Heart left ventricle (tissue), 13 donors: ENCODE results near the gene ISL2.

Experiments used
- CTCF ChIP-seq, 12 donors: fragments of 200-600 bp; sonication (generic) in 4 of 12; IDR thresholded peaks; one replicate each; pipeline versions ENCODE4 v1.5.0 to v1.8.0; 2018 to 2022; ENCODE audit warnings: antibody characterized with exemption in 12 of 12, mild to moderate bottlenecking in 5 of 12
- POLR2A ChIP-seq, 2 donors: fragments of 450-650 bp; IDR thresholded peaks; one replicate each; pipeline ENCODE4 v1.6.1; 2017; ENCODE audit warnings: antibody characterized with exemption in 2 of 2, mild to moderate bottlenecking in 2 of 2, moderate library complexity in 2 of 2
- donor health status: ischemic (EF 13 %, LVEDD 7.1; RV severe dilation, severe dysfunction).
- donor health status: DM: no; HTN: yes; CAD: no.
- donor health status: DM: no; HTN: no; CAD: no.
- donor health status: ischemic (EF 25% LVEDD 6.9; RV normal size, moderate dysfunction).
- donor health status: ischemic (EF 25% LVEDD 5.7; RV mildly dilated, moderate dysfunction).
- donor health status: ischemic (EF 35%, LVEDD 5.7; RV mildly dilated, moderate dysfunction).
- donor health status: nonischemic (EF 11% LVEDD 7.7; RV severe dilation, severe dysfunction).
- donor health status: DM: yes; HTN: yes; CAD: no.
- donor health status: PGD.
- donor health status: ischemic (EF 29% LVEDD 5.4; RV normal size, mild dysfunction).
- donor health status: nonischemic (EF 23%, LVEDD 6.1; RV moderate dilation, normal function).

- TF ChIP-seq CTCF (IDR thresholded peaks at IDR 0.05), result no peak
- no peak for TF ChIP-seq POLR2A (IDR thresholded peaks at IDR 0.05)
Observed at GRCh38 chr15:76324066-76324465, 12.5 kb upstream of the ISL2 start.
